ENCODE results near the gene APBA3.

DNA sequence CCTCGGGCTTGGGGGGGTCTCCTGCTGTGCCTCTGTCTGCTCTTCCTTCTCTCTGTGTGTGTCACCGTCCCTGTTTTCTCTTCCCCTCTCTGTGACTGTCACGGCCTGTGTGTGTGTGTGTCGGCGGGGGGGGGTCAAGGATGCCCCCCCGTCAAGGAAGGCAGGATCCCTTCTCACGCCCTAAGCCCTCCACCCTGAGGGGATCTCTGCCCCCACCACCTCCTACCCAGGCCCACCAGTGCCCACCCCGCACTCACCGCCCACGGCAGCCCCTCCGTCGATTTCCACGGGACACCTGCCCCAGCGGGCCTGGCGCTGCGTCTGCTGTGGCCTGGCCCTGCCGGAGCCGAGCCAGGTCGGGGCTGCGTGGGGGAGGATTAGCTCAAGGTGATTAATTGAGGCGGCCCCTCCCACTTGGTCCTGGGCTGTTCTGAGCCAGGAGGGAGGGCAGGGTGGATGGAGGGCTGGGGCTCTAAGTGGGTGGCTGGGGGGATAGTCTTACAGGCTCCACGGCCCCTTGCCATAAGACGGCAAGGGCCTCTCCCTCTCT lies 10.5 kb upstream of the APBA3 start, which contains the start of gene RAX2:
- TF ChIP-seq, protein P1, sequence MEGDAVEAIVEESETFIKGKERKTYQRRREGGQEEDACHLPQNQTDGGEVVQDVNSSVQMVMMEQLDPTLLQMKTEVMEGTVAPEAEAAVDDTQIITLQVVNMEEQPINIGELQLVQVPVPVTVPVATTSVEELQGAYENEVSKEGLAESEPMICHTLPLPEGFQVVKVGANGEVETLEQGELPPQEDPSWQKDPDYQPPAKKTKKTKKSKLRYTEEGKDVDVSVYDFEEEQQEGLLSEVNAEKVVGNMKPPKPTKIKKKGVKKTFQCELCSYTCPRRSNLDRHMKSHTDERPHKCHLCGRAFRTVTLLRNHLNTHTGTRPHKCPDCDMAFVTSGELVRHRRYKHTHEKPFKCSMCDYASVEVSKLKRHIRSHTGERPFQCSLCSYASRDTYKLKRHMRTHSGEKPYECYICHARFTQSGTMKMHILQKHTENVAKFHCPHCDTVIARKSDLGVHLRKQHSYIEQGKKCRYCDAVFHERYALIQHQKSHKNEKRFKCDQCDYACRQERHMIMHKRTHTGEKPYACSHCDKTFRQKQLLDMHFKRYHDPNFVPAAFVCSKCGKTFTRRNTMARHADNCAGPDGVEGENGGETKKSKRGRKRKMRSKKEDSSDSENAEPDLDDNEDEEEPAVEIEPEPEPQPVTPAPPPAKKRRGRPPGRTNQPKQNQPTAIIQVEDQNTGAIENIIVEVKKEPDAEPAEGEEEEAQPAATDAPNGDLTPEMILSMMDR (IDR thresholded peaks at IDR 0.05; ENCODE audit: low read depth, low read length) = no peak
- TF ChIP-seq, protein P2, sequence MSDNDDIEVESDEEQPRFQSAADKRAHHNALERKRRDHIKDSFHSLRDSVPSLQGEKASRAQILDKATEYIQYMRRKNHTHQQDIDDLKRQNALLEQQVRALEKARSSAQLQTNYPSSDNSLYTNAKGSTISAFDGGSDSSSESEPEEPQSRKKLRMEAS (IDR thresholded peaks at IDR 0.05; ENCODE audit: low read depth, low read length) = no peak

All from NB4 (cell line).